Measurements from ENCODE around the gene CDS2. TPM values are rescaled to one million over a fixed set of nuclear protein-coding genes. Genes with fewer than 3 reads are reported as not detected.

Gene CDS2
- total and polyA plus RNA-seq, 2 of the 13 experiments (the other 11 are each of a cell fraction or from before 2014, with no cell fraction given), result 81.3 to 153 TPM

- TF ChIP-seq AFF4 (CRISPR knock-in tag; IDR thresholded peaks at IDR 0.05) (no peak), MXD3 (CRISPR knock-in tag; IDR thresholded peaks at IDR 0.05) (0 out of 2 replicates have a peak, but pooled peaks have one; percentile 47), REPIN1 (CRISPR knock-in tag; IDR thresholded peaks at IDR 0.05; ENCODE audit: borderline replicate concordance, low read depth) (no peak), ZNF724P (CRISPR knock-in tag; IDR thresholded peaks at IDR 0.05; ENCODE audit: borderline replicate concordance) (0 out of 2 replicates have a peak, but pooled peaks have one; percentile 34), IKZF5 (CRISPR knock-in tag; IDR thresholded peaks at IDR 0.05) (0 out of 2 replicates have a peak, but pooled peaks have one; percentile 16), ZNF879 (CRISPR knock-in tag; IDR thresholded peaks at IDR 0.05) (0 out of 2 replicates have a peak, but pooled peaks have one; percentile 4), KDM6A (CRISPR knock-in tag; IDR thresholded peaks at IDR 0.05; ENCODE audit: low read depth) (no peak), ZMYM3 (CRISPR knock-in tag; IDR thresholded peaks at IDR 0.05) (peak; percentile 62; the same call in 1 of the 2 replicates), ZNF7 (CRISPR knock-in tag; IDR thresholded peaks at IDR 0.05) (no peak), ZFP36L1 (CRISPR knock-in tag; IDR thresholded peaks at IDR 0.05) (0 out of 2 replicates have a peak, but pooled peaks have one; percentile 44), TAF15 (IDR thresholded peaks at IDR 0.05; ENCODE audit: low read depth, low read length, poor library complexity, severe bottlenecking) (no peak), ZNF501 (CRISPR knock-in tag; IDR thresholded peaks at IDR 0.05) (peak; percentile 33; the same call in 1 of the 2 replicates), CEBPG (CRISPR knock-in tag; IDR thresholded peaks at IDR 0.05) (no peak), EZH2 (conservative IDR thresholded peaks at IDR 0.05; ENCODE audit: low read depth, low read length) (no peak), NFE2L2 (IDR thresholded peaks at IDR 0.05; ENCODE audit: low read length) (peak; percentile 30; the same call in 1 of the 2 replicates), HOMEZ (CRISPR knock-in tag; IDR thresholded peaks at IDR 0.05; ENCODE audit: low read depth) (0 out of 2 replicates have a peak, but pooled peaks have one; percentile 19), TEAD3 (CRISPR knock-in tag; optimal IDR thresholded peaks at IDR 0.05; ENCODE audit: borderline replicate concordance) (peak; percentile 47), PRPF4 (IDR thresholded peaks at IDR 0.05; ENCODE audit: low read depth, low read length, poor library complexity, severe bottlenecking) (no peak), ZNF513 (CRISPR knock-in tag; conservative IDR thresholded peaks at IDR 0.05) (0 out of 2 replicates have a peak, but pooled peaks have one; percentile 50), FOXC1 (CRISPR knock-in tag; IDR thresholded peaks at IDR 0.05; ENCODE audit: borderline replicate concordance) (peak; percentile 58; the same call in 1 of the 2 replicates)
Measured at GRCh38 chr20:5153612-5154542, 27.1 kb downstream of the CDS2 start (continued).

All from HepG2 (cell line).